D341Med (cell line): ENCODE measurements around the gene GPD1.

Experiments
- DNase-seq: peaks from one replicate; pipeline ENCODE4 v3.0.0; 2012; ENCODE audit warnings: low spot score

Gene GPD1

GRCh38 chr12:50103767-50104321, at the start of gene GPD1:
Gene GPD1, plus strand, starts transcription at chr12:50104008. Its CDS starts 43 bp downstream, at chr12:50104051.
- DNase-seq: peak; percentile 91

- peak; percentile 78 for DNase-seq
Observed at GRCh38 chr12:50055831-50056638, 47.8 kb upstream of the GPD1 start.

GRCh38 chr12:50056639-50056976, 47.2 kb upstream of the GPD1 start:
- DNase-seq: no peak

GRCh38 chr12:50057000-50057841, 46.6 kb upstream of the GPD1 start, which contains the start of gene ASIC1:
Gene ASIC1, plus strand, starts transcription at chr12:50057596. Its CDS starts 1,171 bp downstream, at chr12:50058767.
- DNase-seq: peak; percentile 91

- no peak for DNase-seq
Observed at GRCh38 chr12:50057896-50058670, 45.7 kb upstream of the GPD1 start.

- DNase-seq: no peak
Observed at GRCh38 chr12:50058743-50059312, 45.0 kb upstream of the GPD1 start.

- no peak for DNase-seq
Observed at GRCh38 chr12:50059440-50060119, 44.2 kb upstream of the GPD1 start.

GRCh38 chr12:50060120-50060468, 43.7 kb upstream of the GPD1 start:
- DNase-seq: no peak

- DNase-seq: no peak
Observed at GRCh38 chr12:50061171-50061570, 42.6 kb upstream of the GPD1 start.

GRCh38 chr12:50061946-50062686, 41.7 kb upstream of the GPD1 start:
- DNase-seq: no peak

GRCh38 chr12:50062728-50063460, 40.9 kb upstream of the GPD1 start:
- DNase-seq: no peak

GRCh38 chr12:50065726-50066310, 38.0 kb upstream of the GPD1 start:
- DNase-seq: no peak

- DNase-seq: no peak
Observed at GRCh38 chr12:50066402-50066801, 37.4 kb upstream of the GPD1 start.

GRCh38 chr12:50069069-50069468, 34.7 kb upstream of the GPD1 start:
- DNase-seq: no peak

- DNase-seq: no peak
Observed at GRCh38 chr12:50069539-50069938, 34.3 kb upstream of the GPD1 start.

- peak; percentile 86 for DNase-seq
Observed at GRCh38 chr12:50070314-50071060, 33.3 kb upstream of the GPD1 start.

- no peak for DNase-seq
Observed at GRCh38 chr12:50072198-50072907, 31.5 kb upstream of the GPD1 start.

GRCh38 chr12:50073206-50073605, 30.6 kb upstream of the GPD1 start:
- no peak for DNase-seq
